ENCODE results near the gene PDE9A. TPM values are rescaled to one million over a fixed set of nuclear protein-coding genes. Genes with fewer than 3 reads are reported as not detected.

The PDE9A gene
- total RNA-seq, 4 donors from 2014 or later = 92.4 to 478 (median 444) TPM

DNA sequence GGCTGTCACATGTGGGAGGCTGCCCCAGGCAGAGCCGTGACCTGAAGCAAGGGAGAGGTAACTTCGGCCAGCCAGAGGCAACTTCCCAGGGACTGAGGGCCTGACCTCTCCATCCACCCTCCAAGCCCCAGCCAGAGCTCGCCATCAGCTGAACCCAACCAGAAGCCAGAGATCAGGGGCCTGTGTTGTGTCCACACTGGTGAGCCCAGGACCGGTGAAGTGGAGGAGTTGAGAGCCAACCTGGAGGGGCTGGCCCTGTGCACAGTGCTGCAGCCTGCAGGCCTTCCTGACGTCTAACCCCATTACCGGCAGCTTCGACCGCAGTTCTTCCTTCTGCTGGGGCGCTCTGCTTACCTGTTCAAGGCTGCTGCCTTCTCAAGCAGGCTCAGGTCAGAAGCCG, 19.6 kb upstream of the PDE9A start:
- Histone ChIP-seq H3K36me3 (no peaks in the 10 kb centered on the region), H3K27ac (no peak overlapping the region), H3K4me3 (no peak overlapping the region), H3K4me1 (no peaks in the 10 kb centered on the region), H3K9me3 (no peaks in the 10 kb centered on the region), H3K27me3 (no peaks in the 10 kb centered on the region)
- TF ChIP-seq POLR2A (IDR thresholded peaks at IDR 0.05) = no peak
- TF ChIP-seq, protein P1, sequence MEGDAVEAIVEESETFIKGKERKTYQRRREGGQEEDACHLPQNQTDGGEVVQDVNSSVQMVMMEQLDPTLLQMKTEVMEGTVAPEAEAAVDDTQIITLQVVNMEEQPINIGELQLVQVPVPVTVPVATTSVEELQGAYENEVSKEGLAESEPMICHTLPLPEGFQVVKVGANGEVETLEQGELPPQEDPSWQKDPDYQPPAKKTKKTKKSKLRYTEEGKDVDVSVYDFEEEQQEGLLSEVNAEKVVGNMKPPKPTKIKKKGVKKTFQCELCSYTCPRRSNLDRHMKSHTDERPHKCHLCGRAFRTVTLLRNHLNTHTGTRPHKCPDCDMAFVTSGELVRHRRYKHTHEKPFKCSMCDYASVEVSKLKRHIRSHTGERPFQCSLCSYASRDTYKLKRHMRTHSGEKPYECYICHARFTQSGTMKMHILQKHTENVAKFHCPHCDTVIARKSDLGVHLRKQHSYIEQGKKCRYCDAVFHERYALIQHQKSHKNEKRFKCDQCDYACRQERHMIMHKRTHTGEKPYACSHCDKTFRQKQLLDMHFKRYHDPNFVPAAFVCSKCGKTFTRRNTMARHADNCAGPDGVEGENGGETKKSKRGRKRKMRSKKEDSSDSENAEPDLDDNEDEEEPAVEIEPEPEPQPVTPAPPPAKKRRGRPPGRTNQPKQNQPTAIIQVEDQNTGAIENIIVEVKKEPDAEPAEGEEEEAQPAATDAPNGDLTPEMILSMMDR (IDR thresholded peaks at IDR 0.05) = no peak
- DNase-seq = peak in 2 of 3 donors; percentile 19 to 23

- TF ChIP-seq, protein P1 (IDR thresholded peaks at IDR 0.05) = no peak
- TF ChIP-seq POLR2A (IDR thresholded peaks at IDR 0.05) = no peak
- Histone ChIP-seq H3K4me1 (peaks cover 0 to 10% (median 4%) of the 10 kb centered on the region in 4 donors), H3K36me3 (no peaks in the 10 kb centered on the region), H3K4me3 (no peak overlapping the region), H3K9me3 (no peaks in the 10 kb centered on the region), H3K27ac (no peak overlapping the region), H3K27me3 (no peaks in the 10 kb centered on the region)
- peak in 1 of 3 donors; percentile 16 for DNase-seq
These were observed 17.4 kb upstream of the PDE9A start for GRCh38 chr21:42635848-42636519.

- Histone ChIP-seq H3K9me3 (no peaks in the 10 kb centered on the region), H3K4me1 (peaks cover 0 to 13% (median 4%) of the 10 kb centered on the region in 4 donors), H3K27ac (no peak overlapping the region), H3K27me3 (no peaks in the 10 kb centered on the region), H3K4me3 (no peak overlapping the region), H3K36me3 (no peaks in the 10 kb centered on the region)
- TF ChIP-seq POLR2A (IDR thresholded peaks at IDR 0.05) = no peak
- TF ChIP-seq, protein P1 (IDR thresholded peaks at IDR 0.05) = no peak
- DNase-seq = no peak
These were observed 16.7 kb upstream of the PDE9A start for GRCh38 chr21:42636520-42637266.

DNA sequence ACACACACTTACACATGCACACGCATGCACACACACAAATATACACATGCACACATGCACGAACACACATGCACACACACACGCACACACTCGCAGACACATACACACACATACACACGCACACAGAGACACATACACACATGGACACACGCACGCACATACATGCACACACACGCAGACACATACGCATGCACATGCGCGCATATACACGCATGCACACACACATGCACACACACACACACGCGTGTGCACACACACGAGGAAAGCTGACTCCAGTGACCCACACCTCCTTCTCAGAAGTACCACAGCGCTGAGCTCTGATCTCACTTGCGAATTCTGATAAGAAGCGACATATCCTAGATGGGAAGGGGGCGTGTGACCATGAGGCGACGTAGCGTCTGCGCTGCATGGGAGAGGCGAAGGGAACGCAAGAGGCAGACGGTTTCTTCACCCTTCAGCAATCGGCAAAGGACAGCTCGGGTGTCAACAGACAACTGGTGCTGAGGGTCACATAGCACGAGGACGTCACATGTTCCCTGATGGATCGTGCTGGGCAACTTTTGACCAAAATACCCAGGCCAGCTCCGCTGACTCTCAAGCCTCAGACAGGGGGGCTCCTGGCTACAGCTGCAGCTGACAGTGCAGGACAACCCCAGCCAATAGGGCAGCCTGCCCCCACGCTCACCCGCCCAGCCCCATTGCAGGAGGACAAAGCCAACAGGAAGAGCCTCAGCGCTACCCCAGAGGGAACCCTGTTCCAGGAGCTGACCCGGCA, 16.0 kb upstream of the PDE9A start:
- Histone ChIP-seq H3K36me3 (no peaks in the 10 kb centered on the region), H3K4me1 (peaks cover 0 to 13% (median 4%) of the 10 kb centered on the region in 4 donors), H3K9me3 (no peaks in the 10 kb centered on the region), H3K4me3 (no peak overlapping the region), H3K27me3 (no peaks in the 10 kb centered on the region), H3K27ac (no peak overlapping the region)
- TF ChIP-seq POLR2A (IDR thresholded peaks at IDR 0.05) = no peak
- TF ChIP-seq, protein P1 (IDR thresholded peaks at IDR 0.05) = no peak
- peak in 1 of 3 donors; percentile 27 for DNase-seq

DNA sequence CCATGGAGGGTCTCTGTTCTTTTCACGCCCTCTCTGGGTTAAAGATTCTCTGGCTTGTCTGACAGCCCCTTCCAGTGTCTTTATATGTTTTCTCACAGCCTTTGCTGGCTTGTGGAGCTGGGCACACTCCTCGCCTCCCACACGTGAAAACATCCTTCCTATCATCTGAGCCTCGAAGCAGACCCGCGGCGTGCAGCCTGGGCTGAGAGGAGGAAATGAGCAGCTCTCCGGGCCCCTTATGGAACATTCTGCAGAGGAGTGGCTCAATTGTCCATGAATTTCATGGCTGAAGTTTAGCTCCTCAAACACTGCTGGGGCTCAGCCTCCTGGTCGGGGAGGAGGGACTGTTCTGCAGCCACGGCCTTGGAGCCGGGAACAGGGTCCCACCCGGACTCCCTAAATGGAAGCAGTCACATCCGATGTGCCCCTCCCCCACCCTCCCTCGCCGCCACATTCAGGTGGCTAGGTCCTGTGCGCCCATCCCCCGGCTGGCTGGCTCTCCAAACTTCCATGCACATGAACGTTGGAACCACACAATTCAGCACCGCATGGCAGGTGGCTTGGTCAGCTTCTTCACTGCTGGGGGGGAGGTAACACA, 15.1 kb upstream of the PDE9A start:
- peak in 1 of 3 donors; percentile 19 for DNase-seq
- Histone ChIP-seq H3K9me3 (no peaks in the 10 kb centered on the region), H3K36me3 (no peaks in the 10 kb centered on the region), H3K27ac (no peak overlapping the region), H3K4me3 (no peak overlapping the region), H3K27me3 (no peaks in the 10 kb centered on the region), H3K4me1 (peaks cover 0 to 13% (median 4%) of the 10 kb centered on the region in 4 donors)
- TF ChIP-seq, protein P1 (IDR thresholded peaks at IDR 0.05) = no peak
- TF ChIP-seq POLR2A (IDR thresholded peaks at IDR 0.05) = no peak
